WTC11 (cell line): Measurements from ENCODE around the gene XRCC5. TPM values are rescaled to one million over a fixed set of nuclear protein-coding genes. Genes with fewer than 3 reads are reported as not detected.
A peak's percentile ranks its signal among the peaks of the same experiment; 100 is the strongest.

ENCODE experiments used
- ATAC-seq: fragments of 200-7000 bp; cut with Tn5 transposase; 2 replicates; pipeline ENCODE4 v1.10.0; 2021; ENCODE audit warnings: mild to moderate bottlenecking, moderate library complexity
- CTCF ChIA-PET: fragments of 300-600 bp; sonication (Branson Sonifier 250); formaldehyde crosslinking; loops from one replicate; lab custom pipeline; 2021; ENCODE audit warnings: antibody characterized with exemption; lab: Charles Lee
- POLR2A ChIA-PET: fragments of 350-600 bp; sonication (Branson Sonifier 250); formaldehyde crosslinking; loops from one replicate; lab custom pipeline; 2021; ENCODE audit warnings: antibody characterized with exemption; lab: Charles Lee
- DNase-seq: peaks from one replicate; pipeline ENCODE4 v3.0.0; 2021; ENCODE audit warnings: low spot score
- H3K27ac Mint-ChIP-seq: 2 replicates; pipeline ENCODE4 v1.8.0; 2021; ENCODE audit warnings: mixed read lengths
- H3K27me3 Mint-ChIP-seq: 2 replicates; pipeline ENCODE4 v1.8.0; 2021; ENCODE audit warnings: low read depth, mild to moderate bottlenecking, moderate library complexity, mixed read lengths
- H3K36me3 Mint-ChIP-seq: 2 replicates; pipeline ENCODE4 v1.8.0; 2021; ENCODE audit warnings: mixed read lengths
- H3K4me1 Mint-ChIP-seq: 2 replicates; pipeline ENCODE4 v1.8.0; 2022; ENCODE audit warnings: mixed read lengths
- H3K4me3 Mint-ChIP-seq: 2 replicates; pipeline ENCODE4 v1.8.0; 2021; ENCODE audit warnings: mild to moderate bottlenecking, moderate library complexity, mixed read lengths
- H3K9me3 Mint-ChIP-seq: 2 replicates; pipeline ENCODE4 v1.8.0; 2021; ENCODE audit warnings: mixed read lengths
- CBFB ChIP-seq: sonication (generic); formaldehyde crosslinking; IDR thresholded peaks from 2 replicates; pipeline ENCODE4 v1.8.1; 2022; ENCODE audit warnings: mild to moderate bottlenecking, low read depth, missing genetic modification reagents
- NFYB ChIP-seq: sonication (generic); formaldehyde crosslinking; conservative IDR thresholded peaks from 2 replicates; pipeline ENCODE4 v1.8.0; 2022; ENCODE audit warnings: low read depth, missing genetic modification reagents
- RORB ChIP-seq: fragments of 250-450 bp; sonication (Bioruptor Pico); IDR thresholded peaks from 2 replicates; pipeline ENCODE4 v1.9.0; 2021; ENCODE audit warnings: mild to moderate bottlenecking
- SMAD3 ChIP-seq: sonication (generic); formaldehyde crosslinking; IDR thresholded peaks from 2 replicates; pipeline ENCODE4 v1.8.0; 2022; ENCODE audit warnings: missing genetic modification reagents, mild to moderate bottlenecking, borderline replicate concordance
- SMAD4 ChIP-seq: sonication (generic); formaldehyde crosslinking; IDR thresholded peaks from 2 replicates; pipeline ENCODE4 v1.8.0; 2022; ENCODE audit warnings: mild to moderate bottlenecking, missing genetic modification reagents
- TEAD1 ChIP-seq: sonication (generic); formaldehyde crosslinking; IDR thresholded peaks from 2 replicates; pipeline ENCODE4 v1.8.0; 2022; ENCODE audit warnings: mild to moderate bottlenecking, missing genetic modification reagents
- TP53 ChIP-seq: sonication (generic); formaldehyde crosslinking; IDR thresholded peaks from 2 replicates; pipeline ENCODE4 v1.8.1; 2023; ENCODE audit warnings: mild to moderate bottlenecking, missing genetic modification reagents
- ZNF138 ChIP-seq: sonication (generic); formaldehyde crosslinking; conservative IDR thresholded peaks from 2 replicates; pipeline ENCODE4 v1.8.1; 2022; ENCODE audit warnings: mild to moderate bottlenecking, moderate library complexity, missing genetic modification reagents
- ZNF671 ChIP-seq: fragments of 250-450 bp; sonication (Bioruptor Pico); IDR thresholded peaks from 2 replicates; pipeline ENCODE4 v1.8.0; 2021; ENCODE audit warnings: mild to moderate bottlenecking
- total RNA-seq: library from RNA; stranded (reverse); gene quantifications from 3 replicates; pipeline ENCODE4 v1.2.3, GENCODE V29; 2021
- TF ChIP-seq, protein P1 (sequence below): sonication (generic); formaldehyde crosslinking; conservative IDR thresholded peaks from 2 replicates; pipeline ENCODE4 v1.8.1; 2022; ENCODE audit warnings: mild to moderate bottlenecking, missing genetic modification reagents
- TF ChIP-seq, protein P2 (sequence below): fragments of 250-450 bp; sonication (Bioruptor Pico); conservative IDR thresholded peaks from 2 replicates; pipeline ENCODE4 v1.9.0; 2021; ENCODE audit warnings: mild to moderate bottlenecking
- TF ChIP-seq, protein P3 (sequence below): sonication (generic); formaldehyde crosslinking; IDR thresholded peaks from 2 replicates; pipeline ENCODE4 v1.8.0; 2022; ENCODE audit warnings: mild to moderate bottlenecking, missing genetic modification reagents
- TF ChIP-seq, protein P4 (sequence below): sonication (generic); formaldehyde crosslinking; IDR thresholded peaks from 2 replicates; pipeline ENCODE4 v1.8.1; 2023; ENCODE audit warnings: mild to moderate bottlenecking, missing genetic modification reagents, moderate library complexity
- TF ChIP-seq, protein P5 (sequence below): sonication (generic); formaldehyde crosslinking; conservative IDR thresholded peaks from 2 replicates; pipeline ENCODE4 v1.8.1; 2023; ENCODE audit warnings: mild to moderate bottlenecking, low read depth, missing genetic modification reagents, moderate library complexity
- TF ChIP-seq, protein P6 (sequence below): fragments of 250-450 bp; sonication (Bioruptor Pico); IDR thresholded peaks from 2 replicates; pipeline ENCODE4 v1.8.0; 2021; ENCODE audit warnings: mild to moderate bottlenecking

The XRCC5 gene
- total RNA-seq, 1 experiment from 2014 or later = 522 TPM

DNA sequence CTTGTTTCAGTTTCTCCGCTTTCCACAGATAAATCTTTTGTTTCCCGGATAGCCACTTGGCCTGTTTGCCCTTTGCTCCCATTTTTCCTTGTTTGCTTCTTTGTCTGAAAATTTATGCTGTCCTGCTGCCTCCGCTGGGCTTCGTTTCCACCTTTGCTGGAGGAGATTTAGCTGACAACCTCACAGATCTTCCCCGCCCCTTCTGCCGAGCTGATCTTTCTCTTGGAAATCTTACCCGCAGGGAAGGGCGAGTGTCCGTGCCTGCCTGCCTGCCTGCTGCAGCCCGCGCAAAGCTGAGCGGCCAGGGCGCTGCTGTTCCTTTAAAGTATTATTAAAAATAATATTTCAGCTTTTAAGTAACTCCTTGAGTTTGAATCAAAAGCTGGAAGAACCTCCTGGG lies 1.4 kb upstream of the XRCC5 start:
- H3K27ac Mint-ChIP-seq = peak overlapping the region; percentile 95
- CTCF ChIA-PET = interaction anchor here (0.6 to 3.0 kb wide), 6 partner anchors 24 to 164 kb away, joined by 3 to 22 read pairs (median 6); partner anchors contain the start of genes PECR and TMEM169
- no peaks in the 10 kb centered on the region; the same call in 1 of the 2 replicates for H3K27me3 Mint-ChIP-seq
- POLR2A ChIA-PET = interaction anchor here (0.7 to 3.5 kb wide), 2 partner anchors 25 to 52 kb away, joined by 3 to 46 read pairs; partner anchors contain the start of genes PECR and TMEM169
- H3K4me3 Mint-ChIP-seq = peak overlapping the region; percentile 100
- ATAC-seq (peak; percentile 62), DNase-seq (peak; percentile 41)
- H3K4me1 Mint-ChIP-seq = peaks cover 39% of the 10 kb centered on the region
- TF ChIP-seq, protein P1, sequence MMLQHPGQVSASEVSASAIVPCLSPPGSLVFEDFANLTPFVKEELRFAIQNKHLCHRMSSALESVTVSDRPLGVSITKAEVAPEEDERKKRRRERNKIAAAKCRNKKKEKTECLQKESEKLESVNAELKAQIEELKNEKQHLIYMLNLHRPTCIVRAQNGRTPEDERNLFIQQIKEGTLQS = no peak
- TF ChIP-seq ZNF671 (no peak), ZNF138 (CRISPR knock-in tag) (no peak), NFYB (CRISPR knock-in tag) (no peak), SMAD3 (CRISPR knock-in tag) (no peak), TP53 (no peak), TEAD1 (CRISPR knock-in tag) (no peak)
- TF ChIP-seq, protein P2, sequence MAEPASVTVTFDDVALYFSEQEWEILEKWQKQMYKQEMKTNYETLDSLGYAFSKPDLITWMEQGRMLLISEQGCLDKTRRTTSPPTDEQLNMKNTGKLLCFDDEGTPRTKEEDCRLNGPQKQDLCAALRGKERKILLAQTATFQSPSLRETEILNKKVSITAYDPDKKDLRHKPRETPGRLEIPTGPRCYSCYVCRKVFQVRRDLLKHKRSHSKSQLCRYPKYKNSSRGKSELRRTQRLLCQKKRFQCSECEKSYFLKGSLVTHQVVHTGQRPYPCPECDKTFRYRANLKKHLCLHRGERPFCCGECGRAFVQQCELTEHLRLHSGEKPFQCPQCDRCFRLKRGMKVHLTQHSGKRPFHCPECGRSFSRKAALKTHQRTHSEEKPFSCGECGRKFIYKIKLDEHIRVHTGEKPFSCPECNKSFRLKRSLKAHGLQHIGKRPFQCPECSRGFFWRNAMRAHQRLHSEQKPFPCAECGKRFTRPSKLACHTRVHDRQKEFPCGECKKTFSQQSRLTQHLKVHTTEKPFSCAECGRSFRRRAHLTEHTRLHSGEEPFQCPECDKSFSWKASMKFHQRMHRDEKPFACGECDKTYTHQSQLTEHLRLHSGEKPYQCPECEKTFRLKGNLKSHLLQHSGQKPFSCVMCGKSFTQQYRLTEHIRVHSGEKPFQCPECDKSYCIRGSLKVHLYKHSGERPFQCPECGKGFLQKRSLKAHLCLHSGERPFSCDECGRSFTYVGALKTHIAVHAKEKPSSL = no peak
- TF ChIP-seq, protein P3, sequence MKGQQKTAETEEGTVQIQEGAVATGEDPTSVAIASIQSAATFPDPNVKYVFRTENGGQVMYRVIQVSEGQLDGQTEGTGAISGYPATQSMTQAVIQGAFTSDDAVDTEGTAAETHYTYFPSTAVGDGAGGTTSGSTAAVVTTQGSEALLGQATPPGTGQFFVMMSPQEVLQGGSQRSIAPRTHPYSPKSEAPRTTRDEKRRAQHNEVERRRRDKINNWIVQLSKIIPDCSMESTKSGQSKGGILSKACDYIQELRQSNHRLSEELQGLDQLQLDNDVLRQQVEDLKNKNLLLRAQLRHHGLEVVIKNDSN (CRISPR knock-in tag) = no peak
- TF ChIP-seq, protein P4, sequence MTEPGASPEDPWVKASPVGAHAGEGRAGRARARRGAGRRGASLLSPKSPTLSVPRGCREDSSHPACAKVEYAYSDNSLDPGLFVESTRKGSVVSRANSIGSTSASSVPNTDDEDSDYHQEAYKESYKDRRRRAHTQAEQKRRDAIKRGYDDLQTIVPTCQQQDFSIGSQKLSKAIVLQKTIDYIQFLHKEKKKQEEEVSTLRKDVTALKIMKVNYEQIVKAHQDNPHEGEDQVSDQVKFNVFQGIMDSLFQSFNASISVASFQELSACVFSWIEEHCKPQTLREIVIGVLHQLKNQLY (CRISPR knock-in tag) = no peak
- TF ChIP-seq, protein P5, sequence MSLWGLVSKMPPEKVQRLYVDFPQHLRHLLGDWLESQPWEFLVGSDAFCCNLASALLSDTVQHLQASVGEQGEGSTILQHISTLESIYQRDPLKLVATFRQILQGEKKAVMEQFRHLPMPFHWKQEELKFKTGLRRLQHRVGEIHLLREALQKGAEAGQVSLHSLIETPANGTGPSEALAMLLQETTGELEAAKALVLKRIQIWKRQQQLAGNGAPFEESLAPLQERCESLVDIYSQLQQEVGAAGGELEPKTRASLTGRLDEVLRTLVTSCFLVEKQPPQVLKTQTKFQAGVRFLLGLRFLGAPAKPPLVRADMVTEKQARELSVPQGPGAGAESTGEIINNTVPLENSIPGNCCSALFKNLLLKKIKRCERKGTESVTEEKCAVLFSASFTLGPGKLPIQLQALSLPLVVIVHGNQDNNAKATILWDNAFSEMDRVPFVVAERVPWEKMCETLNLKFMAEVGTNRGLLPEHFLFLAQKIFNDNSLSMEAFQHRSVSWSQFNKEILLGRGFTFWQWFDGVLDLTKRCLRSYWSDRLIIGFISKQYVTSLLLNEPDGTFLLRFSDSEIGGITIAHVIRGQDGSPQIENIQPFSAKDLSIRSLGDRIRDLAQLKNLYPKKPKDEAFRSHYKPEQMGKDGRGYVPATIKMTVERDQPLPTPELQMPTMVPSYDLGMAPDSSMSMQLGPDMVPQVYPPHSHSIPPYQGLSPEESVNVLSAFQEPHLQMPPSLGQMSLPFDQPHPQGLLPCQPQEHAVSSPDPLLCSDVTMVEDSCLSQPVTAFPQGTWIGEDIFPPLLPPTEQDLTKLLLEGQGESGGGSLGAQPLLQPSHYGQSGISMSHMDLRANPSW (CRISPR knock-in tag) = no peak
- no peaks in the 10 kb centered on the region for H3K9me3 Mint-ChIP-seq
- H3K36me3 Mint-ChIP-seq = peaks cover 31% of the 10 kb centered on the region

DNA sequence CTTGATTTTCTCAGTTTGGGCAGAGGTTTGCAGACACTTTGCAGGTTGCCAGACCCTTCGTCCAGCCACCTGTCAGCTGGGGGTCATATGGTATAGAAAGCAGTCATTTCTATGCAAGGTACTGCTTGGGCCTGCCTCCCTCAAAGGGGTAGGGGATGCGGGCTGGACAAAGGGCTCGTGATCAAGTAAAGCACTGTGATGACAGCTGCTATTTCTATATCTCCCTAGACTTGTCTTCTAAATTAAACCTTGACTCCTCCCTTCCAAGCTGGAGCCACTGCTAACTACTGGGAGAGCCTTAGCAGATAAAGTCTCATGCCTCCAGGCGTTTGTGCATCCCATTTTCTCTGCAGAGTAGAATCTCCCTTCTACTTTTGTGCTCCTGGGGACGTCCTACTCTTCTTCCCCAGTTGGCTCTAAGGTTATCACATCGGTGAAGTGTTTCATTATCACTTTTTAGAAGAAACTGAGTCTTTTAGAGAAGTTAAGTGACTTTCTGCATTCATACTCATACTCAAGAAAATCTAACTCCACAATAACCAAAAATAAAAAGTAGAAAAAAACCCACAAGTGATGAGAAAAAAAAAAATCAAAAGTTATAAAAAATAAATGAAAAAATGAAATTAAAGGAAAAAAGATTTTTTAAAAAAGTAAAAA lies 710 bp upstream of the XRCC5 start:
- ChIA-PET POLR2A (interaction anchor here (0.7 to 3.5 kb wide), 2 partner anchors 26 to 52 kb away, joined by 3 to 46 read pairs; partner anchors contain the start of genes PECR and TMEM169), CTCF (interaction anchor here (0.7 to 3.0 kb wide), 6 partner anchors 24 to 158 kb away, joined by 3 to 22 read pairs (median 6); partner anchors contain the start of genes PECR and TMEM169)
- ATAC-seq (peak; percentile 9), DNase-seq (no peak)
- Mint-ChIP-seq H3K27ac (peak overlapping the region; percentile 98), H3K4me3 (peak overlapping the region; percentile 100), H3K9me3 (no peaks in the 10 kb centered on the region), H3K36me3 (peaks cover 38% of the 10 kb centered on the region), H3K4me1 (peaks cover 45% of the 10 kb centered on the region), H3K27me3 (no peaks in the 10 kb centered on the region; the same call in 1 of the 2 replicates)
- TF ChIP-seq SMAD4 (CRISPR knock-in tag) (no peak), CBFB (CRISPR knock-in tag) (no peak), RORB (CRISPR knock-in tag) (no peak)
- TF ChIP-seq, protein P6, sequence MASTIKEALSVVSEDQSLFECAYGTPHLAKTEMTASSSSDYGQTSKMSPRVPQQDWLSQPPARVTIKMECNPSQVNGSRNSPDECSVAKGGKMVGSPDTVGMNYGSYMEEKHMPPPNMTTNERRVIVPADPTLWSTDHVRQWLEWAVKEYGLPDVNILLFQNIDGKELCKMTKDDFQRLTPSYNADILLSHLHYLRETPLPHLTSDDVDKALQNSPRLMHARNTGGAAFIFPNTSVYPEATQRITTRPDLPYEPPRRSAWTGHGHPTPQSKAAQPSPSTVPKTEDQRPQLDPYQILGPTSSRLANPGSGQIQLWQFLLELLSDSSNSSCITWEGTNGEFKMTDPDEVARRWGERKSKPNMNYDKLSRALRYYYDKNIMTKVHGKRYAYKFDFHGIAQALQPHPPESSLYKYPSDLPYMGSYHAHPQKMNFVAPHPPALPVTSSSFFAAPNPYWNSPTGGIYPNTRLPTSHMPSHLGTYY (CRISPR knock-in tag) = no peak
